IPS-20b (cell line): ENCODE results near the gene SHISA8.
"Not testable (repeated sequence)": the region's sequence is repeated elsewhere in the genome, so short reads cannot be mapped to it uniquely, and the experiment has no call there.

Source experiments
- H3K27ac ChIP-seq: one replicate; pipeline ENCODE4 v1.5.1; 2013; ENCODE audit warnings: low read length
- H3K27me3 ChIP-seq: 2 replicates; pipeline ENCODE4 v1.6.1; 2013; ENCODE audit warnings: mild to moderate bottlenecking, low read length, inconsistent platforms; ENCODE audit not compliant: insufficient read depth
- H3K36me3 ChIP-seq: 2 replicates; pipeline ENCODE4 v1.6.1; 2013; ENCODE audit warnings: low read depth, mild to moderate bottlenecking, inconsistent platforms, low read length, moderate library complexity; ENCODE audit not compliant: insufficient read depth
- H3K4me1 ChIP-seq: 2 replicates; pipeline ENCODE4 v1.6.1; 2013; ENCODE audit warnings: mild to moderate bottlenecking, control low read depth, inconsistent platforms, low read length, moderate library complexity; ENCODE audit not compliant: insufficient read depth
- H3K4me3 ChIP-seq: 2 replicates; pipeline ENCODE4 v1.5.1; 2013; ENCODE audit warnings: mild to moderate bottlenecking, low read length, inconsistent platforms
- H3K9ac ChIP-seq: 2 replicates; pipeline ENCODE4 v1.6.1; 2013; ENCODE audit warnings: low read depth, mild to moderate bottlenecking, inconsistent platforms, low read length, moderate library complexity
- H3K9me3 ChIP-seq: 2 replicates; pipeline ENCODE4 v1.6.1; 2013; ENCODE audit warnings: mild to moderate bottlenecking, low read depth, low read length, inconsistent platforms; ENCODE audit not compliant: insufficient read depth

The SHISA8 gene

DNA sequence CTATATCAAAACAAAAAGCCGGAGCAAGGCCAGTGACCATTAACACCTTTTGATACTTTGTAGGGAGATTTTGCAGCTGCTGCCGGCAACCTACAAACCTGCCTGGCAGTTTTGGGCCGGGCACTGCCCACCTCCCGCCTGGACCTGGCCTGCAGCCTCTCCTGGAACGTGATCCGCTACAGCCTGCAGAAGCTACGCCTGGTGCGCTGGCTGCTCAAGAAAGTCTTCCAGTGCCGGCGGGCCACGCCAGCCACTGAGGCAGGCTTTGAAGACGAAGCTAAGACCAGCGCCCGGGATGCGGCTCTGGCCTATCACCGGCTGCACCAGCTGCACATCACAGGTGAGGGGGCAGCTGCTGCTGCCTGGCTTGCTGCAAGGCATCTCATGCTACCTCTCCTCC is 34.2 kb downstream of the SHISA8 start:
- H3K9ac ChIP-seq, result no peak overlapping the region
- H3K36me3 ChIP-seq, result peaks cover 100% of the 10 kb centered on the region
- no peaks in the 10 kb centered on the region for H3K4me1 ChIP-seq
- no peaks in the 10 kb centered on the region for H3K27me3 ChIP-seq
- H3K9me3 ChIP-seq, result no peaks in the 10 kb centered on the region
- no peak overlapping the region for H3K4me3 ChIP-seq
- no peak overlapping the region for H3K27ac ChIP-seq

- no peaks in the 10 kb centered on the region for H3K4me1 ChIP-seq
- peaks cover 98% of the 10 kb centered on the region for H3K36me3 ChIP-seq
- no peaks in the 10 kb centered on the region for H3K27me3 ChIP-seq
- no peak overlapping the region for H3K27ac ChIP-seq
- H3K9ac ChIP-seq, result no peak overlapping the region
- H3K9me3 ChIP-seq, result no peaks in the 10 kb centered on the region
- no peak overlapping the region for H3K4me3 ChIP-seq
These were observed 38.2 kb downstream of the SHISA8 start for GRCh38 chr22:41876675-41877074.

DNA sequence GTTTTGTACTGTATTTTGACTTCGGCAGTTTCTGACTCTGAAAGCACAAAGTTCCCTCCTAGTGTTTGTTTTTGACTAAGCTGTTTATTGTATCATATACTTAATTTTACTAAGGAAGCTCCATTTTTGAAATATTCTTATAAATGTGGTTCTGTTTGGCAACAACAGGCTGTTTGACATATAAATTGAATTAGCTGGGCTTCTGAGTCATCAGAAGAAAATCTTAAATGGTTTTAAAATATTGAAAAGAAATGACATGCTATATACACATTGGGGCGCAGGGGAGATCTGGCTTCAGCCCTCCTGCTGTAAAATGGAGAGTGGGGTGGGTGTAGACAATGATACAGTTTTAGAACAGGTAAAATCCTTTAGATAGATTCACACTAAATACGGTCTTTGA is 38.6 kb downstream of the SHISA8 start:
- Histone ChIP-seq H3K4me3 (no peak overlapping the region), H3K4me1 (no peaks in the 10 kb centered on the region), H3K27me3 (no peaks in the 10 kb centered on the region), H3K9me3 (no peaks in the 10 kb centered on the region), H3K36me3 (peaks cover 98% of the 10 kb centered on the region), H3K9ac (no peak overlapping the region), H3K27ac (no peak overlapping the region)

GRCh38 chr22:41875531-41876270 is 39.2 kb downstream of the SHISA8 start:
- H3K9ac ChIP-seq, result no peak overlapping the region
- no peaks in the 10 kb centered on the region for H3K9me3 ChIP-seq
- no peak overlapping the region for H3K27ac ChIP-seq
- peaks cover 98% of the 10 kb centered on the region for H3K36me3 ChIP-seq
- H3K27me3 ChIP-seq, result no peaks in the 10 kb centered on the region
- no peaks in the 10 kb centered on the region for H3K4me1 ChIP-seq
- no peak overlapping the region for H3K4me3 ChIP-seq

DNA sequence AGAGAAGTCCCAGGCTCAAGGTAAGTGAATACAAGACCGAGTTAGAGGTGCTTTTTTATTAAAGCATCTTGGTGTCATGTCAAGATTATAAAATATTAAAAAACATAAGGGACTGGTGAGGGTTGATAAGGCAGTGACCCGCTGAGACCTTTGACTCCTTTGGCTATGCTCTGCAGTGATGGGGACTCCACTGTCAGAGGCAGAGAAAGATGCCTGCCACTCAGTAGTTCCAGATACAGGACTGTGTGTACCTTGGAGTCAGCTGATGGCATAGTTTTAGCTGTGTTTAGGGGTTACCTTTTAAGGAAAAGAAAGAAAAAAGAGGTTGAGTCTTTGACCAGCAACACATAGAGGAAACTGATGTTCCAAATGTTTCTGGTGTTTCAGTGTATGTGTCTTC is 40.8 kb downstream of the SHISA8 start:
- Histone ChIP-seq H3K9me3 (no peaks in the 10 kb centered on the region), H3K4me1 (no peaks in the 10 kb centered on the region), H3K27ac (no peak overlapping the region), H3K36me3 (peaks cover 97% of the 10 kb centered on the region), H3K4me3 (no peak overlapping the region), H3K9ac (no peak overlapping the region), H3K27me3 (no peaks in the 10 kb centered on the region)

DNA sequence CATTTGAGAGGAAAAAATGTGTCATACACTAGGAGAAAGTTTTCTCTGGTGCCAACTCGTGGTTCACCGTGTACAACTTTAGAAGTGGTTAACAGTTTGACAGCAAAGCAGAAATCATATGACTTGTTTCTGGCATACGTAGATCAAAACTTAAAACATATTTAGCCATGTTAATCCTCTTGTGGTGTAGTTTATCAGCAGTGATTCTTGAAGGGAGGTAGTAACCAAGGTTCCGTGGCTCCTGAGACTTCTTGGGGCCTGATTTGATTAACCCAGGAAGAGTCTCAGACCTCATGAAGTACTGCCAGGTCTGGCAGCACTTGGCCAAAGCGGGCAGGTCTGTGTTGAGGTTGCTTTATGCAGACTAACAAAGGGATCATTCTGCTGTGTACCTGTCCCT is 41.5 kb downstream of the SHISA8 start:
- Histone ChIP-seq H3K36me3 (peaks cover 97% of the 10 kb centered on the region), H3K27ac (no peak overlapping the region), H3K9ac (no peak overlapping the region), H3K4me3 (no peak overlapping the region), H3K4me1 (no peaks in the 10 kb centered on the region), H3K9me3 (no peaks in the 10 kb centered on the region), H3K27me3 (no peaks in the 10 kb centered on the region)

DNA sequence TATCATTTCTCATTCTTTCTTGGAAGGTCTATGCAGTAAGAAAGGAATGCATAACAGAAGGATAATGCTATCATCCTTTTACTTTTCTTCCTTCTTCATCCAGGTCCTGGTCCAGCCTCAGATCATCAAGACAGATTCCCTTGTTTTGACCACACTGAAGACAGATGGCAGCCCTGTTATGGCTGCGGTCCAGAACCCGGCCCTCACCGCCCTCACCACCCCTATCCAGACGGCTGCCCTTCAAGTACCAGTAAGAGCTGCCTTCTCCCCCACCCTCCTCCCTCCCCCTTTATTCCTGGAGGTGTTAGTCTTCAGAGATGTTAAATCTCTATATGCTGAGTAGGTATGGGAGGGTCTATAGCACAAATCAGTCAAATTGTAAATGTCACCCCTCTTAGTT is 44.1 kb downstream of the SHISA8 start:
- no peaks in the 10 kb centered on the region for H3K27me3 ChIP-seq
- no peak overlapping the region for H3K9ac ChIP-seq
- no peaks in the 10 kb centered on the region for H3K9me3 ChIP-seq
- peaks cover 87% of the 10 kb centered on the region for H3K36me3 ChIP-seq
- no peaks in the 10 kb centered on the region for H3K4me1 ChIP-seq
- H3K27ac ChIP-seq, result no peak overlapping the region
- no peak overlapping the region for H3K4me3 ChIP-seq

- not testable (repeated sequence) for H3K27me3 ChIP-seq, H3K4me3 ChIP-seq, H3K9me3 ChIP-seq, H3K4me1 ChIP-seq, H3K27ac ChIP-seq, H3K9ac ChIP-seq
- H3K36me3 ChIP-seq, result peaks cover 80% of the 10 kb centered on the region
These were observed 44.8 kb downstream of the SHISA8 start for GRCh38 chr22:41870081-41870480.

GRCh38 chr22:41868556-41868955 is 46.3 kb downstream of the SHISA8 start:
- Histone ChIP-seq H3K9ac (no peak overlapping the region), H3K36me3 (peaks cover 65% of the 10 kb centered on the region), H3K4me3 (no peak overlapping the region), H3K9me3 (no peaks in the 10 kb centered on the region), H3K4me1 (peaks cover under 1% of the 10 kb centered on the region; the same call in 1 of the 2 replicates), H3K27me3 (no peaks in the 10 kb centered on the region), H3K27ac (no peak overlapping the region)

DNA sequence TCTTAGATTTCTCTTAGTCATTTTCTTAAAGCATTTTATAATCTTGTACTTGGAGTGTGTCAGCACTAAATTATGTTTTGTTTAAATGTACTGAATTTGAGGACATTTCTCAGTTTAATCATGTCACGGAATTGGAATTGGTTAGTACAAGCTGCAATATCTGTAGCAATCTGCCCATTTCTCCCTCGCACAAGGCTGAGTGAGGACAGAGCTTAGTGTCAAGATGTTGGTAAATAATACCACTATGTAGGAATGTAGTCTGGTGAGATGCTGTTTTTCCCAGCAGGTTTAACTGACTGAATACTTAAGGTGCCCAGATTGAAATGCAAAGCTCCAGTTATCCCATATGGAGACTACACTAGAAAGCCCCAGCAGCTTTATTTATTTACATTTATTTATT is 51.4 kb downstream of the SHISA8 start:
- Histone ChIP-seq H3K36me3 (peaks cover 22% of the 10 kb centered on the region), H3K27ac (no peak overlapping the region), H3K27me3 (no peaks in the 10 kb centered on the region), H3K4me3 (no peak overlapping the region), H3K9me3 (no peaks in the 10 kb centered on the region), H3K4me1 (peaks cover 4% of the 10 kb centered on the region; the same call in 1 of the 2 replicates), H3K9ac (no peak overlapping the region)

- Histone ChIP-seq H3K27ac (no peak overlapping the region), H3K4me3 (no peak overlapping the region), H3K9ac (no peak overlapping the region), H3K27me3 (no peaks in the 10 kb centered on the region), H3K36me3 (peaks cover 20% of the 10 kb centered on the region), H3K9me3 (no peaks in the 10 kb centered on the region), H3K4me1 (peaks cover 4% of the 10 kb centered on the region; the same call in 1 of the 2 replicates)
These were observed 52.2 kb downstream of the SHISA8 start for GRCh38 chr22:41862530-41863266.

GRCh38 chr22:41862160-41862529 is 52.7 kb downstream of the SHISA8 start:
- H3K9ac ChIP-seq, result no peak overlapping the region
- no peak overlapping the region for H3K4me3 ChIP-seq
- no peaks in the 10 kb centered on the region for H3K27me3 ChIP-seq
- H3K36me3 ChIP-seq, result peaks cover 17% of the 10 kb centered on the region
- peaks cover 7% of the 10 kb centered on the region; the same call in 1 of the 2 replicates for H3K4me1 ChIP-seq
- no peaks in the 10 kb centered on the region for H3K9me3 ChIP-seq
- H3K27ac ChIP-seq, result no peak overlapping the region
